ENCODE measurements around the gene PTPRN2.
"Not testable (repeated sequence)": the region's sequence is repeated elsewhere in the genome, so short reads cannot be mapped to it uniquely, and the experiment has no call there.

The PTPRN2 gene

GRCh38 chr7:157910446-157910845, 677.2 kb downstream of the PTPRN2 start:
- DNase-seq, result no peak

GRCh38 chr7:157910045-157910444, 677.6 kb downstream of the PTPRN2 start:
- not testable (repeated sequence) for DNase-seq

- DNase-seq, result no peak
Observed at GRCh38 chr7:157909370-157909769, 678.3 kb downstream of the PTPRN2 start.

- DNase-seq, result no peak
Observed at GRCh38 chr7:157908006-157908782, 679.4 kb downstream of the PTPRN2 start.

GRCh38 chr7:157907091-157907490, 680.5 kb downstream of the PTPRN2 start:
- no peak for DNase-seq

GRCh38 chr7:157906583-157906982, 681.0 kb downstream of the PTPRN2 start:
- DNase-seq, result no peak

- DNase-seq, result no peak
Observed at GRCh38 chr7:157905651-157906461, 681.8 kb downstream of the PTPRN2 start.

GRCh38 chr7:157904866-157905570, 682.6 kb downstream of the PTPRN2 start:
- no peak for DNase-seq

GRCh38 chr7:157904211-157904865, 683.3 kb downstream of the PTPRN2 start:
- no peak for DNase-seq

- no peak for DNase-seq
Observed at GRCh38 chr7:157903710-157904109, 683.9 kb downstream of the PTPRN2 start.

GRCh38 chr7:157903296-157903695, 684.3 kb downstream of the PTPRN2 start:
- DNase-seq, result no peak

GRCh38 chr7:157901816-157902610, 685.6 kb downstream of the PTPRN2 start:
- DNase-seq, result not testable (repeated sequence)

- no peak for DNase-seq
Observed at GRCh38 chr7:157901166-157901565, 686.5 kb downstream of the PTPRN2 start.

GRCh38 chr7:157900556-157900955, 687.1 kb downstream of the PTPRN2 start:
- no peak for DNase-seq

GRCh38 chr7:157900011-157900410, 687.6 kb downstream of the PTPRN2 start:
- DNase-seq, result no peak

- DNase-seq, result no peak
Observed at GRCh38 chr7:157898802-157899505, 688.7 kb downstream of the PTPRN2 start.

- no peak for DNase-seq
Observed at GRCh38 chr7:157898261-157898660, 689.4 kb downstream of the PTPRN2 start.

- DNase-seq, result peak in 1 of 14 donors; percentile 17
Observed at GRCh38 chr7:157897681-157898080, 689.9 kb downstream of the PTPRN2 start.

- no peak for DNase-seq
Observed at GRCh38 chr7:157896774-157897555, 690.7 kb downstream of the PTPRN2 start.

- DNase-seq, result not testable (repeated sequence)
Observed at GRCh38 chr7:157896376-157896675, 691.3 kb downstream of the PTPRN2 start.
